Tibial nerve (tissue), 4 donors: Measurements from ENCODE around the gene PCSK6. TPM values are rescaled to one million over a fixed set of nuclear protein-coding genes. Genes with fewer than 3 reads are reported as not detected.

Experiments
- DNase-seq, 2 donors: peaks; one replicate each; pipeline ENCODE4 v3.0.0-alpha.2; 2019; ENCODE audit warnings: low spot score in 2 of 2
- H3K27ac ChIP-seq, 4 donors: fragments of 200-600 bp; sonication (generic) in 3 of 4; one replicate each; pipeline ENCODE4 v1.5.1; 2017 to 2019; ENCODE audit warnings: mild to moderate bottlenecking in 1 of 4
- H3K27me3 ChIP-seq, 2 donors: fragments of 200-600 bp; sonication (generic) in 1 of 2; one replicate each; pipeline versions ENCODE4 v1.5.1 to v1.6.0; 2017 to 2019
- H3K36me3 ChIP-seq, 3 donors: fragments of 200-600 bp; sonication (generic); one replicate each; pipeline ENCODE4 v1.5.1; 2018 to 2019
- H3K4me1 ChIP-seq, 4 donors: fragments of 200-600 bp; sonication (generic) in 3 of 4; one replicate each; pipeline ENCODE4 v1.5.1; 2017 to 2019
- H3K4me3 ChIP-seq, 4 donors: fragments of 200-600 bp; sonication (generic) in 3 of 4; one replicate each; pipeline ENCODE4 v1.5.1; 2017 to 2019; ENCODE audit warnings: mild to moderate bottlenecking in 1 of 4, moderate library complexity in 1 of 4
- H3K9me3 ChIP-seq, 4 donors: fragments of 200-600 bp; sonication (generic) in 3 of 4; one replicate each; pipeline ENCODE4 v1.5.1; 2017 to 2019
- EP300 ChIP-seq, 2 donors: sonication (generic); formaldehyde crosslinking; IDR thresholded peaks; one replicate each; pipeline ENCODE4 v1.6.1; 2017; ENCODE audit warnings: antibody characterized with exemption in 2 of 2, mild to moderate bottlenecking in 1 of 2
- POLR2A ChIP-seq, 2 donors: fragments of 450-650 bp; IDR thresholded peaks; one replicate each; pipeline ENCODE4 v1.6.1; 2017; ENCODE audit warnings: antibody characterized with exemption in 2 of 2, mild to moderate bottlenecking in 2 of 2, moderate library complexity in 2 of 2
- WGBS, 2 donors: methylation state at CpG; one replicate each; pipeline ENCODE4 v1.1.5; 2018; 5-methylcytosine and 5-hydroxymethylcytosine counted together
- total RNA-seq, 4 donors: library from RNA; depleted of rRNA; stranded (reverse); fragments of >200 nt; gene quantifications; one replicate each; pipeline ENCODE4 v1.1.0, GENCODE V29; 2016
- TF ChIP-seq, protein P1 (sequence below), 5 experiments: fragments of 200-600 bp in 3 of 5; fragments of 450-650 bp in 2 of 5; sonication (generic) in 3 of 5; IDR thresholded peaks; one replicate each; pipeline ENCODE4 v1.5.1; 2016 to 2019; ENCODE audit warnings: antibody characterized with exemption in 5 of 5, mild to moderate bottlenecking in 3 of 5, moderate library complexity in 2 of 5

The PCSK6 gene
- total RNA-seq, 4 donors from 2014 or later = 8.5 to 27.0 (median 13.2) TPM

DNA sequence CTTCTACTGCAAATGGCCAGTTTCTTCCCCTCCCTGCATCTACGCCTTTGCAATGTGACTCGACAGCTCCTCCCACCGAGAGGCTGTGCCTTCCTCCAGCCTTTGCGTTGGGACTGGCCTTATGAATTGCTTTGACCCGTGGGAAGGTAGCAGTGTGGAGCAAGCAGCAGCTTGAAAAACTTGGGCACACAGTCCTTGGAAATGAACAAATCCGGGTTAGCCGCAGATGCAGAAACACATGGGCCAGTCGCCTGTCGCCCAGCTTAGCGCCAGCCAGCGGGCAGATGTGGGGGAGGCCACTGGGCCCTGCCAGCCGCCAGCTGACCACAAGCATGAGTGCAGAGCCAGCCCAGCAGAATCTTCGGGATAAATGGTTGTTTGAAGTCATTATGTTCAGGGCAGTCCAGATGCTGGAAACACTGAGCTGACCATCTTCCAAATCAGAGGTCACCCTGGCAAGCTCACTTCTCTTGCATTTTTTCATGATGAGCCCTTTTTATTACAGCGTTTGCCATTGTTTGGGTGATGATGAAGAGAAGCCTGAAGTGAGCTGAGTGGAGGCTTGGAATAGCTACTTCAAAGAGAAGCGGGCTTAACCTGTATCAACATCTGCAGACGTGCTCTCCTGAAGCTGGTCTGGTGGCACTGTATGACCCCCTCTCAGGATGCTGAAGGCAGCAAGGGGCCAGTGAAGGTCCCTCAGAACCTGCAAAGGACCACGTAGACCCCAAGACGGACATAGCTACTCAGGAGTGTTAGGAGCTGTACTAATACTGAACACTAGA, 222.0 kb downstream of the PCSK6 start:
- Histone ChIP-seq H3K27me3 (no peaks in the 10 kb centered on the region), H3K36me3 (peaks cover 0 to 38% (median 12%) of the 10 kb centered on the region in 3 donors), H3K27ac (peak overlapping the region; percentile 37 to 86 (median 67)), H3K4me1 (peaks cover 0 to 28% (median 6%) of the 10 kb centered on the region in 4 donors), H3K4me3 (peak overlapping the region in 1 of 4 donors; percentile 0), H3K9me3 (no peaks in the 10 kb centered on the region)
- TF ChIP-seq EP300 (IDR thresholded peaks at IDR 0.05) (peak in 1 of 2 donors; percentile 56), POLR2A (IDR thresholded peaks at IDR 0.05) (peak in 1 of 2 donors; percentile 43)
- TF ChIP-seq, protein P1, sequence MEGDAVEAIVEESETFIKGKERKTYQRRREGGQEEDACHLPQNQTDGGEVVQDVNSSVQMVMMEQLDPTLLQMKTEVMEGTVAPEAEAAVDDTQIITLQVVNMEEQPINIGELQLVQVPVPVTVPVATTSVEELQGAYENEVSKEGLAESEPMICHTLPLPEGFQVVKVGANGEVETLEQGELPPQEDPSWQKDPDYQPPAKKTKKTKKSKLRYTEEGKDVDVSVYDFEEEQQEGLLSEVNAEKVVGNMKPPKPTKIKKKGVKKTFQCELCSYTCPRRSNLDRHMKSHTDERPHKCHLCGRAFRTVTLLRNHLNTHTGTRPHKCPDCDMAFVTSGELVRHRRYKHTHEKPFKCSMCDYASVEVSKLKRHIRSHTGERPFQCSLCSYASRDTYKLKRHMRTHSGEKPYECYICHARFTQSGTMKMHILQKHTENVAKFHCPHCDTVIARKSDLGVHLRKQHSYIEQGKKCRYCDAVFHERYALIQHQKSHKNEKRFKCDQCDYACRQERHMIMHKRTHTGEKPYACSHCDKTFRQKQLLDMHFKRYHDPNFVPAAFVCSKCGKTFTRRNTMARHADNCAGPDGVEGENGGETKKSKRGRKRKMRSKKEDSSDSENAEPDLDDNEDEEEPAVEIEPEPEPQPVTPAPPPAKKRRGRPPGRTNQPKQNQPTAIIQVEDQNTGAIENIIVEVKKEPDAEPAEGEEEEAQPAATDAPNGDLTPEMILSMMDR (IDR thresholded peaks at IDR 0.05) = no peak
- DNase-seq = peak in 1 of 2 donors; percentile 65
- 47 to 59% methylated on average over 18 of the region's 18 CpGs for WGBS, 2 donors

DNA sequence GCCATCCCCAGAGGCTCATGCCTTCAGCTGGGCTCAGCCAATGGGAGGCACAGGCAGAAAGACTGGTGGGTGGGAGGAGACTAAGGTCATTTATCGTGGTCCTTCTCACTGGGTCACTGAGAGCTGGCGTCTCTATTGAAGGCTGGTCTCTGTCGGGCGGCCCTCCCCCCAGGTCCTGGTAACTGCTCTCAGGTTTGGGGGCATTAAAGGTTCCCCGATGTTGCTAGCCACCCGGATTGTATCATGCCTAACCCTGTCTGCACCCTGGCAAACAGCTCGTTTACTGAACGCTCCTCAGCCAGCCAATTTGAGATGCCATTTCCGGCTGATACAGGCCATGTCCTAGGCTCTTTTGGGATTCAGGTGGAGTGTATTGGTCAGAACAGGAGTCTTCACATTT, 222.7 kb downstream of the PCSK6 start:
- no peaks in the 10 kb centered on the region for H3K9me3 ChIP-seq
- H3K27ac ChIP-seq = peak overlapping the region; percentile 37 to 86 (median 67)
- TF ChIP-seq, protein P1 (IDR thresholded peaks at IDR 0.05) = no peak
- no peak for TF ChIP-seq POLR2A (IDR thresholded peaks at IDR 0.05)
- no peak for TF ChIP-seq EP300 (IDR thresholded peaks at IDR 0.05)
- DNase-seq = no peak
- 50 to 60% methylated on average over 9 of the region's 9 CpGs for WGBS, 2 donors
- H3K36me3 ChIP-seq = peaks cover 0 to 31% (median 7%) of the 10 kb centered on the region in 3 donors
- no peak overlapping the region for H3K4me3 ChIP-seq
- H3K4me1 ChIP-seq = peaks cover 0 to 28% (median 6%) of the 10 kb centered on the region in 4 donors
- H3K27me3 ChIP-seq = no peaks in the 10 kb centered on the region

DNA sequence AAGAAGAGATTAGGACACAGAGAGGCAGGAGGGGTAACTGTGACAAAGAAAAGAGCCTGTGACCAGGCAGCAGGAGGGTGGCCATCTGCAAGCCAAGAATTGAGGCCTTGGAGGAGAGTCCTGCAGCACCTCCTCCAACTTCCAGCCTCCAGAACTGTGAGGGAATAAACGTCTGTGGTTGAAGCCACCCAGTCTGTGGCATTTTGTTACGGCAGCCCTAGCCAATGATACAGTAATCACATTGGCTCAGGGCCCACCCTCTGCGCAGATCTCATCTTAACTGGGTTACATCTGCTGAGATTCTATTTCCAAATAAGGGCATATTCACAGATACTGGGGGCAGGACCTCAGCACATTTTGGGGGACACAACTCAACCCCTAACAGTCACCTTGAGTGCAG, 223.5 kb downstream of the PCSK6 start:
- no peak for DNase-seq
- TF ChIP-seq EP300 (IDR thresholded peaks at IDR 0.05) (no peak), POLR2A (IDR thresholded peaks at IDR 0.05) (no peak)
- TF ChIP-seq, protein P1 (IDR thresholded peaks at IDR 0.05) = no peak
- H3K27me3 ChIP-seq = no peaks in the 10 kb centered on the region
- peak overlapping the region in 3 of 4 donors; percentile 37 to 86 (median 80) for H3K27ac ChIP-seq
- WGBS, 2 donors = 46 to 58% methylated on average over 3 of the region's 3 CpGs
- H3K4me3 ChIP-seq = no peak overlapping the region
- peaks cover 0 to 28% (median 6%) of the 10 kb centered on the region in 4 donors for H3K4me1 ChIP-seq
- no peaks in the 10 kb centered on the region for H3K9me3 ChIP-seq
- H3K36me3 ChIP-seq = peaks cover 0 to 23% (median 0%) of the 10 kb centered on the region in 3 donors

DNA sequence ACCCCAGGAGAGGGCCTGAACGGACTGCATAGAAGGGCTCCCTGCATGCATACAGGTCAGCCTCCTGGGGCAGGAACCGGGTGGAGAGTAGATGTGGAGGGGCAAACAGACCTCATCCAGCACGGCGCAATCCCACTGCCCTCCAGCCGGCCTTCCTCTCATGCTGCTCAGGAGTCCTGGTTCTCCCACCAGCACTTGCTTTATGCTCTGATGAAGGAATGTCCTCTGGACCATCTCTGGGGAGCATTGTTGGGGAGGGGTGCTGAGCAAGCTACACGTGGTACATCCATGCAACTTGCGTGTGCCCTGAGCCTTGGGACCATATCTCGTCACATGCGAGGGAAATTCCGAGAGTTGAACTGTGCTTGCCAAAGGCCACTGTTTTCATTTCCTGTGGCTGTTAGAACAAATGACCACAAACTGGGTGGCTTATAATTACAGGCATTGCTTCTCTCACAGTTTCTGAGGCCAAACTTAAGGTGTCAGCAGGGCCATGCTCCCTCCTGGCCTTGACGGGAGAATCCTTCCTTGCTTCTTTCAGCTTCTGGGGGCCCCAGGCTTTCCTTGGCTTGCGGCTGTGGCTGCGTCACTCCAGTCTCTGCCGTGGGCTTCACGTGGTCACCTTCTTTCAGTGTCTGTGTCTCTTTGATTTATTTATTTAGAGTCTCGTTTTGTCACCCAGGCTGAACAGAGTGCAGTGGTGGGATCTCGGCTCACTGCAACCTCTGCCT, 224.4 kb downstream of the PCSK6 start:
- H3K4me3 ChIP-seq = no peak overlapping the region
- H3K4me1 ChIP-seq = peaks cover 0 to 28% (median 6%) of the 10 kb centered on the region in 4 donors
- TF ChIP-seq, protein P1 (IDR thresholded peaks at IDR 0.05) = no peak
- TF ChIP-seq EP300 (IDR thresholded peaks at IDR 0.05) = peak in 1 of 2 donors; percentile 57
- TF ChIP-seq POLR2A (IDR thresholded peaks at IDR 0.05) = no peak
- DNase-seq = peak in 1 of 2 donors; percentile 50
- H3K27me3 ChIP-seq = no peaks in the 10 kb centered on the region
- H3K36me3 ChIP-seq = peaks cover 0 to 14% (median 0%) of the 10 kb centered on the region in 3 donors
- peak overlapping the region in 2 of 4 donors; percentile 80 to 86 for H3K27ac ChIP-seq
- H3K9me3 ChIP-seq = no peaks in the 10 kb centered on the region
- 71 to 72% methylated on average over 17 of the region's 17 CpGs for WGBS, 2 donors
